ENCODE data around the gene PRRT2.
"Not testable (repeated sequence)": the region's sequence is repeated elsewhere in the genome, so short reads cannot be mapped to it uniquely, and the experiment has no call there.

Gene PRRT2

GRCh38 chr16:29811896-29812665 is at the start of gene PRRT2:
Gene PRRT2 (plus strand): TSS chr16:29812193. CDS start chr16:29813055, 862 bp downstream.
- peak; percentile 66 for DNase-seq

DNA sequence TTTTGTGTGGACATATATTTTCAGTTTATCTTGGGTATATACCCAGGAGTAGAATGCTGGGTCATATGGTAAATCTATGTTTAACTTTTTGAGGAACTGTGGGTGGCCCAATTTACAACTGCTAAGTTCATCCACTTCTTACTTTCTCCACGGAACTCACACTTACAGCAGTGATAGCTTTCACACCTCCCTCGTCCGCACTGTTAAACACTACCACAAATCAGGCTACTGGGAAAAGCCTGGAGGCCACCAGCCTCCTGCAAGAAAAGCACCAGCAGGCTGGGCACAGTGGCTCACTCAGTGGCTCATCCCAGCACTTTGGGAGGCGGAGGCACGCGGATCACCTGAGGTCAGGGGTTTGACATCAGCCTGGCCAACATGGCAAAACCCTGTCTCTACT is 48.7 kb upstream of the PRRT2 start:
- DNase-seq = no peak

DNA sequence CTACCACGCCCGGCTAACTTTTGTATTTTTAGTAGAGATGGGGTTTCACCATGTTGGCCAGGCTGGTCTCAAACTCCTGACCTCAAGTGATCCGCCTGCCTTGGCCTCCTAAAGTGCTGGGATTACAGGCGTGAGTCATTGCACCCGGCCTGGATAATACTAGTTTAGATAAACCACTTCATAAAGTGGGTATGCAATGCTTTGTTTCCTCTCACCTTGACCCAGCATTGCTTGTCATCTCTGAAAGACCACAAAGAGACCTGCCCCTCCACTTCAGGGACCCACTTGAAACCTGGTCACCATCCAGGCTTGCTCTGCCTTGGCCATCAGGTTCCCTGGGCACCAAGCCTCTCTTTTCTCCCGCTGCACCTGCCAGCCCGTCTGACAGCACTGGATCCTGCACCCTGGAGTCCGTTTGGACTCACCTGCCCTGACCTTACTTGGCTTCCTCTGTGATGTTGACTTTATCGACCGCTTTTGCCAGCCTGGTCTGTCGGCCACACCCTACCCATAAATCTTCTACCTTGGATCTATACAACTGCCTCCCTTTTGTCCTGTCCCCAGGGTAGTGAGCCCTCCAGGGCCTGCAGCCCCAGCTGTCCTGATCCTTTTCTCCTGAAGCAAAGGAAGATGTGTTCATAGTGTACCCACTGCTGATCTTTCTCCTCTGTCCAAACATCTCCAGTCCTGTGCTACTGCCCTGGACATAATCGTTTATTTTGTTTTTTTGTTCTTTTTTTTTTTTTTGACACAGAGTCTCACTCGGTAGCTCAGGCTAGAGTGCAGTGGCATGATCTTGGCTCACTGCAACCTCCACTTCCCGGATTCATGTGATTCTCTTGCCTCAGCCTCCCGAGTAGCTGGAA is 46.6 kb upstream of the PRRT2 start:
- no peak for DNase-seq

- DNase-seq = no peak
These were observed 45.4 kb upstream of the PRRT2 start for GRCh38 chr16:29766571-29766970.

DNA sequence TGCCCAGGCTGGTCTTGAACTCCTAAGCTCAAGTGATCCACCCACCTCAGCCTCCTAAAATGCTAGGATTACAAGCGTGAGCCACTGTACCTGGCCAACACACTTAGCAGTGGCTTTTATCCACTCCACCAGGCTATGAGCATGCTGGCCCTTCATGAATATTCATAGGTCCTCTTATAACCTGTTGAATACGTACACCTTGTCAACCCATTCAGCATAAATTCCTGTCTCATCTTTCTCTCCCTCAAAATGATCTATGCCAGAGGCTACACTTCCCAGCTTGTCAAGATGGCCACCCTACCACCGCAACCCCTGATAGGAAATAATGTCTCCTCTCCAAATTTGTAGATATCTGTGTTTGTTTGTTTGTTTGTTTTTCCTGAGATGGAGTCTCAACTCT is 44.9 kb upstream of the PRRT2 start:
- no peak for DNase-seq

DNA sequence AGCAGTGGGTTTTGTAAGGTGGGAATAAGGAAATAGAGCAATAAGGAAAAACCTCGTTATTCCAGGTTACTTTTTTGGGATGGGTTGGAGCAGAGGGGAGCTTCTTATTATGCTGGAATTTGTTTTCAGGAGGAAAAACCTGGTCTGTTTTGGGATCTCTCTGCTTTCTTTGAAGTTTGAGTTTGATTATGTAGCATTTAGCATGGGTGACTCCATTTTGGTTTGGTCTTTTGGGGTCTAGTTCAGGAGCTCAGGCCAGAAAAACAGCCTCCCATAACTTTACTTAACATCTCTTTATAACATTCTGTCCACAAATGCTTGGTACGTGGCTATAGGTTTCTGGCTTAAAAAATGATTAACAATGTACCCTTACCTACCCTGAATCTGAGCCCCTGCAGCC is 42.5 kb upstream of the PRRT2 start:
- no peak for DNase-seq

DNA sequence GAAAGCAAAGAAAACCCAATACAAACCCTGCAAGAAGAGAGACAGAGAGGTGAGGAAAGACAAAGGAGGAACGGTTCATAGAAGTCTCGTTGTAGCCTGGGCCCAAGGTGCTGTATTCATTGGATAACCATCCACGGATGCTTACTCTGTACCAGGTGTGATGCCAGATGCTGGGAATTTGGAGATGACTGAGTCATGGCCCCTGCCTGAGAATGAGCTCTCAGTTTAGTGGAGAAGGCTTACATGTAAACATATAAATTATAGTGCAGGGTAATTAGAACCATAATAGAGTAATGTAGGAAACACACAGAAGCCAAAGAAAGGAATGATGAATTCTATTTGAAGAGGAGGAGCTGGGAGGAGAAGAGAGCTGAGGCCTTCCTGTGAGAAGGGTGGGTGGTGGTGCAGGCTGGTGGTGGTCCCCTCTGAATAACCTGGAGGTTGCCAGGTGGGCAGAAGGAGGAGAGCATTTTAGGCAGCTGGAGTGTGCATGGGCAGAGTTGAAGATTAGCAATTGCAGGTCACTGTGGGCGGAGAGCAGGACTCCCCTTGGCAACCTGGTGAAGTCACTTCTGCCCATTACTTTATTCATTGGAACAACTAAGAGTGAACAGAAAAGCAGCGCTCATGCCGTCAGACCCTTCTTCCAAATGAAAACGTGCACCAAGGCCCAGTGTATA is 41.6 kb upstream of the PRRT2 start:
- DNase-seq = no peak

- not testable (repeated sequence) for DNase-seq
These were observed 39.7 kb upstream of the PRRT2 start for GRCh38 chr16:29772330-29772729.

DNA sequence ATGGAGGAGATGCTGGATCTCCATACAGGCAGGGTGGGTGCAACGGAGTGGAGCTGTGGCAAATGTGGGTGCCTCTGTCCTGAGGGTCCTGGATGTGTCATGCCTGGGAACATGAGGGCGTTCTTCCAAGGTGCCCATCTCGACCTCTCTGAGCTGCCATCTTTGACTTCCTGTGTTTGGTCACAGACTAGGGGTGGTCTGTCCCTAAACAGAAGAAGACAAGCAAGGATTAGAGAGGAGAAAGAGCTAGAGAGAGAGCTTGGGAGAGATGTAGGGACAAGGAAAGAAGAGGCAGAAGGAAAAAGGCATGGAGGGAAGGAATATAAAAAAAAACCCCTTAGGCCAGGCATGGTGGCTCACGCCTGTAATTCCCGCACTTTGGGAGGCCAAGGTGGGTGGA is 37.3 kb upstream of the PRRT2 start:
- DNase-seq = no peak

DNA sequence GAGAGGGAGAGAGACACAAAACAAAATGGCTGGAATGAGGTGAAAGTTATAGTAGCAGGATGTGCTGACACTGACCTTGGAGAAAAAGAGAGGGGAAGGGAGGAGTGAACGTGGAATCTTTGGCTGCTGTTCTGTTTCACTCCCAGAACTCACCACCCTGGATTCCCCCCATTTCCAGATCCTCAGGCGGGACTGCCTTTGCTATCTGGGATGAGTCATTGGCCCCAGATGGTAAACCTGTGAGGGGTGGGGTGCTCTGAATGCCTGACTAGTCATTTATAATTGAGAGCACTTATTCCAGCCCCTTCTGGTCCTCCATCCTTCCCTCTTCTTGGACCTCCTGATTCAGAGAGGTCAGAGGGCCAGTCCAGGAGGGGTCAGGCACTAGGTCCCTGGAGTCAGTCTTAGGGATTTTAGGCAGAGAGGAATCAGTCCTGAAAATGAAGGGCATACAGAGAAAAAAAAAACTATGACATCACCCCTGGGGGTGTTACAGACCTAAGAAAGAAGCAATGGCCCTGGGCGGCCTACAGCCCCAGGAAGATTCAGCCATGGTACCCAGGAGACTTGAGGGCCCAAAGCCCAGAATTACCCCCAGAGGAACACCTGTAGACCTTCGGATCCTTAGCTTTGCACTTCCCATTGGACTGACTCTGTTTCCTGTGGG is 36.1 kb upstream of the PRRT2 start:
- DNase-seq = no peak

DNA sequence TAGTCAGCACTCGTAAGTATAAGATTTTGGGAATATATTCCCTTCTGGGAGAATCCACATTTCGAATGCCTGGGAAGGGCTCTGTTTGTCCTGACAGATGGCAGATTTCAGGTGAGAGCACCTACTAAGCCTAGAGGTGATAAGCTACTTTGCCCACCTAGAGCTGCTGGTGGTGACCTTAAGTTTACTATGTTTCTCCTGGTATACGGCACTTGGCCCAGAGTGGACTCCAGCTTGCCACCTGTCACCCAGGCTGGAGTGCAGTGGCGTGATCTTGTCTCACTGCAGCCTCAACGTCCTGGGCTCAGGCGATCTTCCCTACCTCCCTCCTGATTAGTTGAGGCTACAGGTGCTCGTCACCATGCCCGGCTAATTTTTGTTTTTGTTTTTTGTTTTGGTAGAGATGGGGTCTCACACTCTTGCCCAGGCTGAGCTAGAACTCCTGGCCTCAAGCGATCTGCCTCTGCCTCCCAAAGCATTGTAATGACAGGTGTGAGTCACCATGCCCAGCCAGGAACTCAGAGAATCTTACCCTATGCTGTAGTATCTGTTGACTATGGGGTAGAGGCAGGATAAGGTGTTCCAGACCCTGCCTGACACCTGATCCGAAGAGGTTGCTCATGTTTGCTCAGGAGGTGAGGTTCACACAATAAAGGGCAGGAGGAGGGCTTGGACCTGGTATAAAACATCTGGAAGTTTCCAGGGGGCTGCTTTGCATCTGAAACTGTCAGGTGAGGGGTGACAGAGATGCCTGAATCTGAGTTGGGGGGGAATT is 34.2 kb upstream of the PRRT2 start, which contains the start of gene ZG16:
Gene ZG16 (plus strand): TSS at position 681 of the 775 bp plus-strand sequence. CDS start 1,011 bp downstream, outside the sequence.
- DNase-seq = no peak

DNA sequence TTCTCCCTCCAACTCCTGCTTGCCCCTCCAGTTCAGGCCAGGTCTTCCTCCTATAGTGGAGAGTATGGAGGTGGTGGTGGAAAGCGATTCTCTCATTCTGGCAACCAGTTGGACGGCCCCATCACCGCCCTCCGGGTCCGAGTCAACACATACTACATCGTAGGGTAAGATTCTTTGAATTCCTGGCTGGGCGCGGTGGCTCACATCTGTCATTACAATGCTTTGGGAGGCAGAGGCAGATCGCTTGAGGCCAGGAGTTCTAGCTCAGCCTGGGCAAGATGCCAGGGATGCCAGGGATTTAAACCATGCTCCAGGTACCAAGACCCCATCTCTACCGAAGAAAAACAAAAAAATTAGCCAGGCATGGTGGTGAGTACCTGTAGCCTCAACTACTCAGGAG is 32.5 kb upstream of the PRRT2 start:
- no peak for DNase-seq

GRCh38 chr16:29783094-29783953 is 28.7 kb upstream of the PRRT2 start:
- DNase-seq = not testable (repeated sequence)

GRCh38 chr16:29784157-29784556 is 27.8 kb upstream of the PRRT2 start:
- peak; percentile 32 for DNase-seq

DNA sequence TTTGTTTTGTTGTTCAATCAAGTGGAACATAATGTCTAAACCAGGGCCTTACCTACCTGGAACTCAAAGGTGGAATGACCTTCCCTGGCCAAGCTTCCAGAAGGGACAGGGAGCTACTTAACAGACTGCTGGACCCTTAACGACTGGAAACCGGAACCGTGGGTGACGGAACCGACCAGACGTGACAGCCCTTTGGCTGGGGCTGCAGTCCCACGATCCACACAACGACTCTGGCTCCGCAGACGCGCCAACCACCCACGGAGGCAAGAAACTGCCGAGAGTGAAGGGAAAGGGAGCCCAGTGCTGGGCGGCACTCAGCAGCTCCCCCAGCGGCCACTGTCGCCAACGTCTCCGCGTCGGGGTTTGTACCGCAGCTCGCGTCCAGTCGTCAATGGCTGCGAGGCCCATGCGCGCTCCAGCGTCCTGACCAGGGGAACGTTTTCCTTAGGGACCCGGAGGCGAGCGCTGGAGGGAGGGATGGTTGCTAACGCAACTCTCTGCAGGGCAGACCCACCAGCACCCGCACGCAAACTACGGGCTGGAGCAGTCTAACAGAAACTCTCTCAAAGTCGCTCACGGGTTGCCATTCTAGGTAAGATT is 27.0 kb upstream of the PRRT2 start:
- peak; percentile 82 for DNase-seq

GRCh38 chr16:29787155-29787554 is 24.8 kb upstream of the PRRT2 start:
- not testable (repeated sequence) for DNase-seq

GRCh38 chr16:29789775-29790182 is 22.2 kb upstream of the PRRT2 start:
- no peak for DNase-seq

DNA sequence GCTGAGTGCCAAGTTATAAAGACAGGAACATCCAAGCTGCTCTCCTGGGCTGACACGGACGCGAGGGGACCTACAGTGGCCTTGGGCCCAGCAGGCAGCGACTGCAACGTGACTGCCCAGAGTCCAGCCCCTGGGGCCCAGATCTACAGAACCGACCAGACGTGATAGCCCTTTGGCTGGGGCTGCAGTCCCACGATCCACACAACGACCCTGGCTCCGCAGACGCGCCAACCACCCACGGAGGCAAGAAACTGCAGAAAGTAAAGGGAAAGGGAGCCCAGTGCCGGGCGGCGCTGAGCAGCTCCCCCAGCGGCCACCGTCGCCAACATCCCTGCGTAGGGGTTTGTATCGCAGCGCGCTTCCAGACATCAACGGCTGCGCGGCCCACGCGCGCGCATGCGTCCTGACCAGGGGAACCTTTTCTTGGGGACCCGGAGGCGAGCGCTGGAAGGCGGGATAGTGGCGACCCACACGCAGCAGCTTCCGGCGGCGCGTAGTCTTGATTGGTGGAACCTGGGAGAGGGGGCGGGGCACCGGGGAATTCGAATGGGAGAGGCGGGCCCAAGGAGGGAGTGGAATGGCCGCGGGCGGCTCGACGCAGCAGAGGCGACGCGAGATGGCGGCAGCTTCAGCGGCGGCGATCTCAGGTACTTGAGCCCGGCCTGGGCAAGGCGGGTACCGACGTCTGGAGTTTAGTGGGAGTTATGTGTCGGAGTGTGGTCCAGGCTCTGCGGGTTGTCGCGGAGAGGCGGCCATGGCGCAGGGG is 21.6 kb upstream of the PRRT2 start, which contains the start of gene KIF22:
Gene KIF22 (plus strand): TSS at position 569 of the 766 bp plus-strand sequence. CDS start 9 bp downstream, at position 578.
- DNase-seq = peak; percentile 100

All from CD4-positive, alpha-beta T cell treated with Interleukin-12 subunit alpha and Interleukin-12 subunit beta, for 1 hour (primary cell).